Calu3 (cell line): ENCODE results near the gene ZFP36. TPM values are rescaled to one million over a fixed set of nuclear protein-coding genes. Genes with fewer than 3 reads are reported as not detected.

ENCODE experiments used
- BruUV-seq: library from RNA; stranded (reverse); fragments of 400-500 nt; replicated peaks from 2 replicates; lab custom pipeline; 2021; lab: Mats Ljungman, UMichigan
- CTCF ChIA-PET: fragments of 300-600 bp; sonication (Branson Sonifier 250); formaldehyde crosslinking; loops from one replicate; lab custom pipeline; 2022; ENCODE audit warnings: antibody characterized with exemption; lab: Charles Lee
- DNase-seq: peaks from one replicate; pipeline ENCODE4 v3.0.0; 2022
- H3K27ac Mint-ChIP-seq: one replicate; pipeline ENCODE4 v1.8.0; 2022; ENCODE audit warnings: mixed read lengths; ENCODE audit not compliant: unreplicated experiment
- H3K27me3 Mint-ChIP-seq: one replicate; pipeline ENCODE4 v1.8.0; 2022; ENCODE audit warnings: mixed read lengths; ENCODE audit not compliant: unreplicated experiment
- H3K36me3 Mint-ChIP-seq: one replicate; pipeline ENCODE4 v1.8.0; 2022; ENCODE audit warnings: mild to moderate bottlenecking, moderate library complexity, mixed read lengths; ENCODE audit not compliant: insufficient read depth, unreplicated experiment
- H3K4me1 Mint-ChIP-seq: one replicate; pipeline ENCODE4 v1.8.0; 2022; ENCODE audit warnings: mild to moderate bottlenecking, low read depth, mixed read lengths; ENCODE audit not compliant: unreplicated experiment
- H3K4me3 Mint-ChIP-seq: one replicate; pipeline ENCODE4 v1.8.0; 2022; ENCODE audit warnings: mild to moderate bottlenecking, low read depth, moderate library complexity, mixed read lengths; ENCODE audit not compliant: unreplicated experiment
- H3K9me3 Mint-ChIP-seq: one replicate; pipeline ENCODE4 v1.8.0; 2022; ENCODE audit warnings: low read depth, mixed read lengths; ENCODE audit not compliant: unreplicated experiment
- intact Hi-C: fragments of 100-400 bp; cut with micrococcal nuclease; formaldehyde crosslinking; loops from one replicate; pipeline ENCODE4 v1.10.0; 2022; ENCODE audit not compliant: unreplicated experiment
- total RNA-seq: library from RNA; stranded (reverse); gene quantifications from 2 replicates; pipeline ENCODE4 v1.2.3, GENCODE V29; 2022
- TF ChIP-seq, protein P1 (sequence below): fragments of 200-600 bp; IDR thresholded peaks from one replicate; pipeline ENCODE4 v1.8.0; 2022; ENCODE audit warnings: antibody characterized with exemption; ENCODE audit not compliant: unreplicated experiment

ZFP36 gene
- total RNA-seq, 1 experiment from 2014 or later, result 70.8 TPM

DNA sequence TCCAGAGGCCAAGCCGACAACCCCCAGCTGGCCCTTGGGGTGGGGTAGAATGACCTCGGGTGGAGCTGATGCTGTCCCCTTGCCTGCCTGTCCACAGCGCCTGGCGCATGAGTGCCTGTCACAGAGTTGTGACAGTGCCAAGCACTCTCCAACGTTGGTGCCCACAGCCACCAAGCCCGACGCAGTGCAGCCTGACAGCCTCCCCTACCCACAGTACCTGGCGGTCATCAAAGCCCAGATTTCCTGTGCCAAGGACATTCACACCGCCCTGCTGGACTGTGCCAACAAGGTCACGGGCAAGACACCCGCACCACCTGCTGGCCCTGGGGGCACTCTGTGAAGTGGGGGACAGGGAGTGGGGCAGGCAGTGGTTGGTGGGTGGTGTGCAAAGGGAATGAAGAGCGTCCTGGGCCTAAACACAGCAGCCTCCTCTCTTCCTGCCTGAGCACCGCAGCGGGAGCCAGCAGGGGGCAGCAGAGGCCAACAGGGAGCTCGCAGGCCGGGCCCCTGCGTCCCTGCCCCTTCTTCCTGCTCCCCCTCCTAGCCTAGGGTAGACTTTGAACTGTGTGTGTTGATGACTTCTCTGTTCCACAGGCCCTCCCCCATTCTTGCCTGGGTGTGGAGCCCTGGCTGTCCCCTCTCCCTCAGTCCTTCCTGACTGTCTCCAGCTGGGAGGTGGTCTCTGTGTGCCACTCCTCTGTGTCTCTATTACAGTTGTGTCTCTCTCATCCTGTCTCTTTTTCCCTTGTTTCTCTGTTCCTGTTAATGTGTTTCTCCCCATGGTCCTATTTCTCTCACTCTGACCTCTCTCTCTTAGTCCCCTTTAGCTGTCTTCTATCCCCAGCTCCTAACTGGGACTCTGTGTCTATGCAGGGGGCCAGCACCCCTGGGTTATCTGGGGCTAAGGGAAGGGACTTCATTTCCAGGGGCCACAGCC, 9.0 kb upstream of the ZFP36 start:
- peaks cover 51% of the 10 kb centered on the region for H3K4me1 Mint-ChIP-seq
- peak overlapping the region; percentile 63 for H3K27ac Mint-ChIP-seq
- H3K4me3 Mint-ChIP-seq, result no peak overlapping the region
- no TSS peak for BruUV-seq
- peaks cover 84% of the 10 kb centered on the region for H3K36me3 Mint-ChIP-seq
- no peaks in the 10 kb centered on the region for H3K9me3 Mint-ChIP-seq
- intact Hi-C loops, result loop anchor here (1.0 kb wide), 1 partner anchor 14 kb away; no protein-coding TSS in a partner anchor
- CTCF ChIA-PET, result interaction anchor here (0.6 to 2.6 kb wide), 11 partner anchors 10 to 336 kb away, joined by 3 to 52 read pairs (median 3); partner anchors contain the start of genes PLEKHG2, SAMD4B and ZFP36
- no peaks in the 10 kb centered on the region for H3K27me3 Mint-ChIP-seq
- peak; percentile 98 for DNase-seq
- TF ChIP-seq, protein P1, sequence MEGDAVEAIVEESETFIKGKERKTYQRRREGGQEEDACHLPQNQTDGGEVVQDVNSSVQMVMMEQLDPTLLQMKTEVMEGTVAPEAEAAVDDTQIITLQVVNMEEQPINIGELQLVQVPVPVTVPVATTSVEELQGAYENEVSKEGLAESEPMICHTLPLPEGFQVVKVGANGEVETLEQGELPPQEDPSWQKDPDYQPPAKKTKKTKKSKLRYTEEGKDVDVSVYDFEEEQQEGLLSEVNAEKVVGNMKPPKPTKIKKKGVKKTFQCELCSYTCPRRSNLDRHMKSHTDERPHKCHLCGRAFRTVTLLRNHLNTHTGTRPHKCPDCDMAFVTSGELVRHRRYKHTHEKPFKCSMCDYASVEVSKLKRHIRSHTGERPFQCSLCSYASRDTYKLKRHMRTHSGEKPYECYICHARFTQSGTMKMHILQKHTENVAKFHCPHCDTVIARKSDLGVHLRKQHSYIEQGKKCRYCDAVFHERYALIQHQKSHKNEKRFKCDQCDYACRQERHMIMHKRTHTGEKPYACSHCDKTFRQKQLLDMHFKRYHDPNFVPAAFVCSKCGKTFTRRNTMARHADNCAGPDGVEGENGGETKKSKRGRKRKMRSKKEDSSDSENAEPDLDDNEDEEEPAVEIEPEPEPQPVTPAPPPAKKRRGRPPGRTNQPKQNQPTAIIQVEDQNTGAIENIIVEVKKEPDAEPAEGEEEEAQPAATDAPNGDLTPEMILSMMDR, result peak; percentile 99

DNA sequence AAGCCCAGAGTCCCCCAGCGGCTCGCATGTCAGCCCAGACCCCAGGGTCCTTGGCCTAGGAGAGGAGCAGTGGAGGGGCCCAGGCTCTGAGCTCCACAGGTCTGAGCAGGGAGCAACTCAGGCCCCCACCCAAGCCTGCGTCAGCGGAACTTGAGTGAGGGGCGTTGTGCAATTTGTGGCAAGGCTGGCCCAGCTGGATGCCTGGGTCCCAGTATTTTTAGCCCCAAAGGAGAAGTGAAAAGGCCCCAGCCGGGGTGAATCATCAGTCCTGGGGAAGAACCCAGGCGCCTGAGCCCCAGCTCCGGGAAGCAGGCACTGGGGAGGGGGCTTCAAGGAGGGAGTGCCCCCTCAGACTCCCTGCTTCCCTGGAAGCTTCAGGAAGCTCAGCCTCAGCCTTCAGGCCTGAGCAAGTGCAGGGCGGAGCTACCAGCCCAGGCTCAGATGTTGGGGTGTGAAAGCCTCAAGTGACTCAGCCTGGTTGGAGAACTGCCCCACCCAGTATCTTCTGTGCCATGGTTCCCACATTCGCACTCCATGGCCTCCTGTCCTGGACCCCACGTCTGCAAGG, 8.3 kb upstream of the ZFP36 start:
- intact Hi-C loops, result no loop called here
- H3K4me3 Mint-ChIP-seq, result no peak overlapping the region
- CTCF ChIA-PET, result interaction anchor here (0.6 to 2.6 kb wide), 11 partner anchors 9 to 337 kb away, joined by 3 to 52 read pairs (median 3); partner anchors contain the start of genes PLEKHG2, SAMD4B and ZFP36
- no peaks in the 10 kb centered on the region for H3K27me3 Mint-ChIP-seq
- peak; percentile 74 for DNase-seq
- TF ChIP-seq, protein P1, result no peak
- H3K36me3 Mint-ChIP-seq, result peaks cover 86% of the 10 kb centered on the region
- BruUV-seq, result TSS peak; percentile 19
- peak overlapping the region; percentile 63 for H3K27ac Mint-ChIP-seq
- H3K9me3 Mint-ChIP-seq, result no peaks in the 10 kb centered on the region
- H3K4me1 Mint-ChIP-seq, result peaks cover 57% of the 10 kb centered on the region

- intact Hi-C loops, result no loop called here
- no peaks in the 10 kb centered on the region for H3K9me3 Mint-ChIP-seq
- DNase-seq, result no peak
- no TSS peak for BruUV-seq
- CTCF ChIA-PET, result no interaction called here
- peak overlapping the region; percentile 63 for H3K27ac Mint-ChIP-seq
- no peaks in the 10 kb centered on the region for H3K27me3 Mint-ChIP-seq
- peaks cover 86% of the 10 kb centered on the region for H3K36me3 Mint-ChIP-seq
- TF ChIP-seq, protein P1, result no peak
- no peak overlapping the region for H3K4me3 Mint-ChIP-seq
- H3K4me1 Mint-ChIP-seq, result peaks cover 66% of the 10 kb centered on the region
Observed at GRCh38 chr19:39399668-39400050, 7.0 kb upstream of the ZFP36 start.

DNA sequence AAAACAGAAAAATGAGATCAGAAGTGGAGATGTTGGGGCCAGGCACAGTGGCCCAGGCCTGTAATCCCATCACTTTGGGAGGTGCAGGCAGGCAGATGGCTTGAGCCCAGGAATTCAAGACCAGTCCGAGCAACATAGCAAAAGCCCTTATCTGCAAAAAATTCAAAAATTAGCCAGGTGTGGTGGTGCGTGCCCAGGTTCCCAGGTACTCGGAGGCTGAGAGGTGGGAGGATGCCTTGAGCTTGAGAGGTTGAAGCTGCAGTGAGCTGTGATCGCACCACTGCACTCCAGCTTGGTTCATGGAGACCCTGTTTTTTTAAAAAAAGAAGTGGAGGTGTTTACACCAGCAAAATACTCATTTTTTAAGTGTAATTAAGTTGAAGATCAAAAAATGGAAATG, 6.6 kb upstream of the ZFP36 start:
- intact Hi-C loops, result no loop called here
- Mint-ChIP-seq H3K4me3 (no peak overlapping the region), H3K9me3 (no peaks in the 10 kb centered on the region), H3K27ac (peak overlapping the region; percentile 63), H3K36me3 (peaks cover 86% of the 10 kb centered on the region), H3K27me3 (no peaks in the 10 kb centered on the region), H3K4me1 (peaks cover 66% of the 10 kb centered on the region)
- BruUV-seq, result no TSS peak
- CTCF ChIA-PET, result no interaction called here
- TF ChIP-seq, protein P1, result no peak
- no peak for DNase-seq
